GM12878 (cell line): ENCODE results near the gene GGCT. TPM values are rescaled to one million over a fixed set of nuclear protein-coding genes. Genes with fewer than 3 reads are reported as not detected.

ENCODE experiments used
- ATAC-seq: fragments of 200-7000 bp; cut with Tn5 transposase; 3 replicates; pipeline ENCODE4 v1.9.1; 2020; ENCODE audit warnings: mild to moderate bottlenecking, moderate library complexity
- BruUV-seq: library from RNA; stranded (reverse); fragments of 400-500 nt; replicated peaks from 2 replicates; lab custom pipeline; 2021; lab: Mats Ljungman, UMichigan
- CTCF ChIA-PET: fragments of 300-600 bp; sonication (Branson Sonifier 250); formaldehyde crosslinking; extraction: SDS; loops from one replicate; lab custom pipeline; 2021; ENCODE audit warnings: inconsistent platforms; lab: Yijun Ruan, JAX
- POLR2A ChIA-PET: fragments of 350-600 bp; formaldehyde crosslinking; extraction: SDS; loops from one replicate; lab custom pipeline; 2021; ENCODE audit warnings: inconsistent platforms; lab: Charles Lee
- RAD21 ChIA-PET: fragments of 300-600 bp; sonication (Branson Sonifier 250); formaldehyde crosslinking; loops from one replicate; lab custom pipeline; 2023; ENCODE audit warnings: antibody characterized with exemption; ENCODE audit not compliant: unreplicated experiment; lab: Charles Lee
- SMC1A ChIA-PET: fragments of 300-600 bp; sonication (Branson Sonifier 250); formaldehyde crosslinking; loops from one replicate; lab custom pipeline; 2023; ENCODE audit not compliant: unreplicated experiment, uncharacterized antibody; lab: Charles Lee
- DNase-seq: peaks from one replicate; pipeline ENCODE4 v3.0.0-alpha.2; 2011; ENCODE audit warnings: low read depth, low spot score
- FAIRE-seq: peaks from 3 replicates; lab custom pipeline; 2011; peaks lifted over from hg19 to GRCh38; lab: Jason Lieb, UNC
- H2AFZ ChIP-seq: 2 replicates; pipeline ENCODE4 v1.6.0; 2011; ENCODE audit warnings: low read depth, low read length, control low read depth; ENCODE audit not compliant: control insufficient read depth
- H3K27ac ChIP-seq: 2 replicates; pipeline ENCODE4 v1.5.1; 2011; ENCODE audit warnings: control low read depth; ENCODE audit not compliant: control insufficient read depth, insufficient read depth
- H3K27me3 ChIP-seq, 2 experiments: replicated peaks in 1 of 2; 2 replicates each; pipeline versions ENCODE4 v1.6.0 to v1.6.1; 2011; ENCODE audit warnings: low read length in 1 of 2; ENCODE audit not compliant: control insufficient read depth in 2 of 2, insufficient read depth in 2 of 2
- H3K36me3 ChIP-seq, 2 experiments: 2 replicates each; pipeline ENCODE4 v1.5.1; 2011; ENCODE audit warnings: low read length in 1 of 2; ENCODE audit not compliant: control insufficient read depth in 2 of 2, insufficient read depth in 2 of 2
- H3K4me1 ChIP-seq: 2 replicates; pipeline ENCODE4 v1.6.1; 2011; ENCODE audit warnings: mild to moderate bottlenecking, low read length, moderate library complexity, mixed read lengths; ENCODE audit not compliant: control insufficient read depth, insufficient read depth
- H3K4me2 ChIP-seq: 2 replicates; pipeline ENCODE4 v1.6.0; 2011; ENCODE audit warnings: control low read depth; ENCODE audit not compliant: control insufficient read depth, insufficient read depth
- H3K4me3 ChIP-seq: fragments of 200-600 bp; sonication (generic); 2 replicates; pipeline ENCODE4 v1.5.1; 2016
- H3K79me2 ChIP-seq: 2 replicates; pipeline ENCODE4 v1.6.0; 2011; ENCODE audit warnings: low read length; ENCODE audit not compliant: control insufficient read depth, insufficient read depth
- H3K9ac ChIP-seq: 2 replicates; pipeline ENCODE4 v1.8.0; 2011; ENCODE audit warnings: low read length, control low read depth, mixed read lengths; ENCODE audit not compliant: control insufficient read depth, insufficient read depth
- H3K9me3 ChIP-seq: replicated peaks from 3 replicates; pipeline ENCODE4 v1.5.1; 2011; ENCODE audit warnings: mild to moderate bottlenecking, low read length; ENCODE audit not compliant: control insufficient read depth, insufficient read depth
- H4K20me1 ChIP-seq: 2 replicates; pipeline ENCODE4 v1.6.0; 2011; ENCODE audit not compliant: control insufficient read depth, insufficient read depth
- CBX3 ChIP-seq: fragments of 200-600 bp; sonication (generic); IDR thresholded peaks from 2 replicates; pipeline ENCODE4 v1.6.1; 2016; ENCODE audit warnings: low read depth, borderline replicate concordance
- CEBPZ ChIP-seq: fragments of 150-350 bp; IDR thresholded peaks from 2 replicates; pipeline ENCODE4 v1.6.1; 2016; ENCODE audit warnings: low read depth, low read length
- CREB1 ChIP-seq: IDR thresholded peaks from 2 replicates; pipeline ENCODE4 v1.6.1; 2012; ENCODE audit warnings: low read depth, mild to moderate bottlenecking, inconsistent platforms
- ETV6 ChIP-seq, 2 experiments: fragments of 450-650 bp in 1 of 2; IDR thresholded peaks in 1 of 2; conservative IDR thresholded peaks in 1 of 2; 2 replicates each; pipeline ENCODE4 v1.6.1; 2014; ENCODE audit warnings: antibody characterized with exemption in 1 of 2, borderline replicate concordance in 1 of 2, low read depth in 1 of 2, mild to moderate bottlenecking in 1 of 2, moderate library complexity in 1 of 2
- EZH2 ChIP-seq: IDR thresholded peaks from 2 replicates; pipeline ENCODE4 v1.6.1; 2012; ENCODE audit warnings: low read depth, mild to moderate bottlenecking, control low read depth, inconsistent platforms, low read length, borderline replicate concordance; ENCODE audit not compliant: control insufficient read depth
- FOXK2 ChIP-seq: fragments of 450-650 bp; IDR thresholded peaks from 2 replicates; pipeline ENCODE4 v1.6.1; 2017; ENCODE audit warnings: mild to moderate bottlenecking, moderate library complexity
- MYC ChIP-seq: IDR thresholded peaks from 2 replicates; pipeline ENCODE4 v1.6.1; 2011; ENCODE audit warnings: mild to moderate bottlenecking, low read length, moderate library complexity, inconsistent platforms; ENCODE audit not compliant: insufficient read depth, insufficient replicate concordance, insufficient read length, severe bottlenecking
- NFYB ChIP-seq: IDR thresholded peaks from 2 replicates; pipeline ENCODE4 v1.6.1; 2011; ENCODE audit warnings: low read depth, mild to moderate bottlenecking, low read length, improper control_type of control experiment, moderate library complexity; ENCODE audit not compliant: insufficient read depth
- NR2F1 ChIP-seq: fragments of 450-650 bp; conservative IDR thresholded peaks from 2 replicates; pipeline ENCODE4 v1.6.1; 2017; ENCODE audit warnings: mild to moderate bottlenecking
- POLR2AphosphoS2 ChIP-seq: IDR thresholded peaks from 2 replicates; pipeline ENCODE4 v1.6.1; 2011; ENCODE audit warnings: low read depth, mild to moderate bottlenecking, low read length, improper control_type of control experiment, moderate library complexity
- SMARCA5 ChIP-seq: fragments of 450-650 bp; IDR thresholded peaks from 2 replicates; pipeline ENCODE4 v1.6.1; 2017; ENCODE audit warnings: mild to moderate bottlenecking
- TAF1 ChIP-seq: IDR thresholded peaks from 2 replicates; pipeline ENCODE4 v1.6.1; 2011; ENCODE audit warnings: mild to moderate bottlenecking, low read depth, low read length, borderline replicate concordance
- ZNF207 ChIP-seq: fragments of 450-650 bp; IDR thresholded peaks from 2 replicates; pipeline ENCODE4 v1.6.1; 2014; ENCODE audit warnings: antibody characterized with exemption, mild to moderate bottlenecking, borderline replicate concordance
- WGBS: methylation state at CpG from one replicate; pipeline ENCODE4 v1.1.6; 2016; ENCODE audit warnings: low lambda C conversion rate; ENCODE audit not compliant: insufficient replicate concordance, insufficient coverage; ENCODE audit errors: missing lambda C conversion rate; 5-methylcytosine and 5-hydroxymethylcytosine counted together
- in situ Hi-C: fragments of 300-500 bp; cut with MboI; formaldehyde crosslinking; loops from 9 replicates; pipeline ENCODE4 v1.14.3; 2018; ENCODE audit warnings: mixed read lengths
- intact Hi-C: fragments of 100-400 bp; cut with micrococcal nuclease; formaldehyde crosslinking; loops from one replicate; pipeline ENCODE4 v1.14.2; 2022; ENCODE audit not compliant: unreplicated experiment
- polyA plus RNA-seq, 11 experiments: library from polyadenylated mRNA; depleted of rRNA in 4 of 11; unstranded in 6 of 11; stranded (reverse) in 5 of 11; fragments of >200 nt; fragmentation: Nextera tagmentation in 4 of 11; fragmentation: Illumina TruSeq in 1 of 11; extraction: Ambion mirVana in 4 of 11; extraction: Trizol in 1 of 11; gene quantifications; 1 replicate in 1 of 11; 2 replicates in 10 of 11; pipeline versions ENCODE4 v1.2.1 to v1.2.3, GENCODE V29; 2011 to 2016; ENCODE audit warnings: inconsistent platforms in 2 of 11, missing spikeins in 2 of 11, low read depth in 1 of 11
- total RNA-seq, 4 experiments: library from RNA; depleted of rRNA in 3 of 4; stranded (reverse); fragments of >200 nt in 3 of 4; fragmentation: Illumina TruSeq in 1 of 4; extraction: Trizol in 1 of 4; gene quantifications; 2 replicates each; pipeline versions ENCODE4 v1.2.1 to v1.2.3, GENCODE V29; 2013 to 2021
- TF ChIP-seq, protein P1 (sequence below): IDR thresholded peaks from 2 replicates; pipeline ENCODE4 v1.6.1; 2012; ENCODE audit warnings: low read depth, low read length, improper control_type of control experiment
- TF ChIP-seq, protein P2 (sequence below): fragments of 450-650 bp; IDR thresholded peaks from 2 replicates; pipeline ENCODE4 v1.6.1; 2017; ENCODE audit warnings: borderline replicate concordance
- TF ChIP-seq, protein P3 (sequence below): IDR thresholded peaks from 2 replicates; pipeline ENCODE4 v1.6.1; 2011; ENCODE audit warnings: low read depth, low read length, improper control_type of control experiment, borderline replicate concordance

GGCT gene
- total and polyA plus RNA-seq, 10 of the 15 experiments (the other 5 are each of a cell fraction or from before 2014, with no cell fraction given) = 57.0 to 215 (median 92.3) TPM

DNA sequence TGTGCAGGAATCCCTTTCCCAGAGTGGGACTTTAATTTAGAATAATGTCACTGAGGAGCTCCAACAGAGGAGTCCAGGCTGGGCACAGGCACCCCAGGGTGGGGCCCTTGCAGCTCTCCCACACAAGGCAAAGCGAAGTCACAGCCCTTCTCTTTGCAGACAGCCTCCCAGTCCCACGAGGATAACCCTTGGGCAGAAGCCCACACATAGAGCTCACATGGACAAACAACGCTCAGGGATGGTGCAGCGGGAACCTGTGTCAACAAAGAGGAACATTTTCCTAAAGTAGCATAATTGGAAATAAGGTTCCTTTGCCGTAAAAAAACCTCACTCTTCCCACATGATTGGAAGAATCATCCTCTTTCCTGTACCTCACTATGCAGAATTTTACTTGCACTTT, 29.3 kb upstream of the GGCT start:
- no peak overlapping the region for H3K27ac ChIP-seq
- DNase-seq (no peak), ATAC-seq (no peak), FAIRE-seq (no peak)
- ChIA-PET CTCF (interaction anchor here (0.6 to 3.9 kb wide), 6 partner anchors 12 to 205 kb away, joined by 3 to 15 read pairs (median 4); no protein-coding TSS in a partner anchor), SMC1A (no interaction called here), POLR2A (interaction anchor here (0.5 kb wide), 1 partner anchor 10 kb away, joined by 3 read pairs; no protein-coding TSS in a partner anchor), RAD21 (no interaction called here)
- intact Hi-C loops (no loop called here), in situ Hi-C loops (no loop called here)
- H3K9me3 ChIP-seq = no peaks in the 10 kb centered on the region
- H3K4me3 ChIP-seq = no peak overlapping the region
- WGBS = 78% methylated on average over 5 of the region's 5 CpGs
- no TSS peak for BruUV-seq
- H3K4me2 ChIP-seq = no peak overlapping the region
- H3K79me2 ChIP-seq = no peaks in the 10 kb centered on the region
- no peaks in the 10 kb centered on the region for H3K27me3 ChIP-seq
- no peaks in the 10 kb centered on the region for H3K4me1 ChIP-seq
- H3K36me3 ChIP-seq = no peaks in the 10 kb centered on the region
- H3K9ac ChIP-seq = no peak overlapping the region
- H4K20me1 ChIP-seq = no peaks in the 10 kb centered on the region
- no peak overlapping the region for H2AFZ ChIP-seq
- TF ChIP-seq ZNF207 = no peak
- no peak for TF ChIP-seq TAF1
- TF ChIP-seq, protein P1, sequence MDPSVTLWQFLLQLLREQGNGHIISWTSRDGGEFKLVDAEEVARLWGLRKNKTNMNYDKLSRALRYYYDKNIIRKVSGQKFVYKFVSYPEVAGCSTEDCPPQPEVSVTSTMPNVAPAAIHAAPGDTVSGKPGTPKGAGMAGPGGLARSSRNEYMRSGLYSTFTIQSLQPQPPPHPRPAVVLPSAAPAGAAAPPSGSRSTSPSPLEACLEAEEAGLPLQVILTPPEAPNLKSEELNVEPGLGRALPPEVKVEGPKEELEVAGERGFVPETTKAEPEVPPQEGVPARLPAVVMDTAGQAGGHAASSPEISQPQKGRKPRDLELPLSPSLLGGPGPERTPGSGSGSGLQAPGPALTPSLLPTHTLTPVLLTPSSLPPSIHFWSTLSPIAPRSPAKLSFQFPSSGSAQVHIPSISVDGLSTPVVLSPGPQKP = no peak
- TF ChIP-seq EZH2 = no peak
- TF ChIP-seq ETV6 (conservative IDR thresholded peaks at IDR 0.05 in 1 of 2, IDR thresholded peaks at IDR 0.05 in 1 of 2; ENCODE audit: borderline replicate concordance in 1 of 2, low read depth in 1 of 2) = no peak
- TF ChIP-seq, protein P2, sequence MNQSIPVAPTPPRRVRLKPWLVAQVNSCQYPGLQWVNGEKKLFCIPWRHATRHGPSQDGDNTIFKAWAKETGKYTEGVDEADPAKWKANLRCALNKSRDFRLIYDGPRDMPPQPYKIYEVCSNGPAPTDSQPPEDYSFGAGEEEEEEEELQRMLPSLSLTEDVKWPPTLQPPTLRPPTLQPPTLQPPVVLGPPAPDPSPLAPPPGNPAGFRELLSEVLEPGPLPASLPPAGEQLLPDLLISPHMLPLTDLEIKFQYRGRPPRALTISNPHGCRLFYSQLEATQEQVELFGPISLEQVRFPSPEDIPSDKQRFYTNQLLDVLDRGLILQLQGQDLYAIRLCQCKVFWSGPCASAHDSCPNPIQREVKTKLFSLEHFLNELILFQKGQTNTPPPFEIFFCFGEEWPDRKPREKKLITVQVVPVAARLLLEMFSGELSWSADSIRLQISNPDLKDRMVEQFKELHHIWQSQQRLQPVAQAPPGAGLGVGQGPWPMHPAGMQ = no peak
- TF ChIP-seq, protein P3, sequence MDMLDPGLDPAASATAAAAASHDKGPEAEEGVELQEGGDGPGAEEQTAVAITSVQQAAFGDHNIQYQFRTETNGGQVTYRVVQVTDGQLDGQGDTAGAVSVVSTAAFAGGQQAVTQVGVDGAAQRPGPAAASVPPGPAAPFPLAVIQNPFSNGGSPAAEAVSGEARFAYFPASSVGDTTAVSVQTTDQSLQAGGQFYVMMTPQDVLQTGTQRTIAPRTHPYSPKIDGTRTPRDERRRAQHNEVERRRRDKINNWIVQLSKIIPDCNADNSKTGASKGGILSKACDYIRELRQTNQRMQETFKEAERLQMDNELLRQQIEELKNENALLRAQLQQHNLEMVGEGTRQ = no peak
- TF ChIP-seq CREB1 = no peak
- no peak for TF ChIP-seq CBX3
- no peak for TF ChIP-seq FOXK2
- no peak for TF ChIP-seq SMARCA5
- TF ChIP-seq MYC = no peak
- TF ChIP-seq POLR2AphosphoS2 = no peak
- no peak for TF ChIP-seq NFYB
- TF ChIP-seq CEBPZ = no peak
- no peak for TF ChIP-seq NR2F1
